G401.6 (cell line): ENCODE data around the gene CCDC158.
"Not testable (repeated sequence)": the region's sequence is repeated elsewhere in the genome, so short reads cannot be mapped to it uniquely, and the experiment has no call there.

Experiments used
- FAIRE-seq: peaks from 2 replicates; lab custom pipeline; 2012; peaks lifted over from hg19 to GRCh38; lab: Jason Lieb, UNC

CCDC158 gene

DNA sequence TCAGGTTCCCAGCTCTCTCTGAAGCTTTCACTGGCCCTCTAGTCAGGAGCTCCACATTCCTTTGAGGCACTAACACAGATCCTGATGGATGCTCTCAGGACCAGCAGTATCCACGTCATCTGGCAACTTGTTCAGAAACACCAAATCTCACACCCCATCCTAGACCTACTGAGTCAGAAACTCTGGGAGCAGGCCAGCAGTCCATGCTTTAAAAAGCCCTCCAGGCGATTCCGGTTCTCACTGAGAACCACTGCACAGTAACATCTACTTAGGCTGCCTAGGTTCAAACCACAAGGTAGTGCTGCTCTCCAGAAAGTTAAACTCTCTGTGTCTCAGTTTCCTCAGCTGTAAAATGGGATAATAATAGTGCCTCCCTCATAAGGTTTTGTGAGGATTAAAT, 55.3 kb downstream of the CCDC158 start:
- no peak for FAIRE-seq

DNA sequence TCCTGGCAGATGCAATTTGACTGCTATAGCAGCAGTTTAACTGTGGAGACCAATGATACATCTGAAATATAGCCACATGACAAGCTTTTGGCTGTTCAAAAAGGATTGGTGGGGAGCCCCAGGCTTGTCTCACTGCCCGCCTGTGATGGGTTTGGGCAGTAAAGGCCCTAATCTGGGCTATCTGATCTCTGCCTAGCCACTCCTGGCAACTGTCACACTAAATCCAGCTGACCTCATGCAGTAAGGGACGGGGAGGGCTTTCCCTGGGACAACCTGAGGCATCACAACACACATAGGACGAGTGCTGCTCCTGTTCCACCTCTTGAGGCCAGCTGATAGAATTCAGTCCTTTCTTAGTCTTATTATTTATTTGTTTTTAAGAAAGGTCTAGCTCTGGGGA, 56.2 kb downstream of the CCDC158 start:
- no peak for FAIRE-seq

GRCh38 chr4:76363556-76364290, 57.2 kb downstream of the CCDC158 start:
- no peak for FAIRE-seq

- no peak for FAIRE-seq
These were observed 59.1 kb downstream of the CCDC158 start for GRCh38 chr4:76361689-76362412.

DNA sequence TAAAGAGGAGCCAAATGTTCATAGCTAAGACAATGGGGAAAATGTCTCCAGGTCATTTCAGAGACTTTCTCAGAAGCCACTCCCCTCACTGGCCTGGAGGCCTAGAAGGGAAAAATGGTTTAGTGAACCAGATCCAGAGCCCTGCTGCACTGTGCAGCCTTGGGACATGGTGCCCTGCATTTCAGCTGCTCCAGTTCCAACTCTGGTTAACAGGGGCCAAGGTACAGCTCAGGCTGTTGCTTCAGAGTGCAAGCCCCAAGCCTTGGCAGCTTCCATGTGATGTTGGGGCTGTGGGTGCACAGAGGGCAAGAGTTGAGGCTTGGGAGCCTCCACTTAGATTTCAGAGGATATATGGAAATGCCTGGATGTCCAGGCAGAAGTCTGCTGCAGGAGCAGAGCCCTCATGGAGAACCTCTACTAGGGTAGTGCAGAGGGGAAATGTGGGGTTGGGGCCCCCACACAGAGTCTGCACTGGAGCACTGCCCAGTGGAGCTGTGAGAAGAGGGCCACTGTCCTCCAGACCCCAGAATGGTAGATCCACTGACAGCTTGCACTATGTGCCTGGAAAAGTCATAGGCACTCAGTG, 61.0 kb downstream of the CCDC158 start:
- FAIRE-seq = not testable (repeated sequence)

DNA sequence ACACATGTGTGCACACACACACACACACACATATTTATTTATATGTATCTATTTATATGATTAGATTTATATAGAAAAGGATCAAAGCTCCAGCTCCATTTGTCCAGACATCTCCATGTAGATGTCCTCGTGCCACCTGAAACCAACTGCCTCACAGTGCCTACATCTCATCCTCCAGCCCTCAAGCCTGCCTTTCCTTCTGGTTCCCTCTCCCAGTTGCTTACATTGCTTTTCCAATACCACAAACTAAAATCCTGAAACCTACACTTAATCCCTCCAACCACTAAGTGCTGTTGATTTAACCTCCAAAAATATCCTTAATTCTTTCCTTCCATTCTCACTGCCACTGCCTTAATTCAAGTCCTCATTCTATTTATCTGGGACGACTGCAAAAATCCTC, 63.0 kb downstream of the CCDC158 start:
- FAIRE-seq = no peak

DNA sequence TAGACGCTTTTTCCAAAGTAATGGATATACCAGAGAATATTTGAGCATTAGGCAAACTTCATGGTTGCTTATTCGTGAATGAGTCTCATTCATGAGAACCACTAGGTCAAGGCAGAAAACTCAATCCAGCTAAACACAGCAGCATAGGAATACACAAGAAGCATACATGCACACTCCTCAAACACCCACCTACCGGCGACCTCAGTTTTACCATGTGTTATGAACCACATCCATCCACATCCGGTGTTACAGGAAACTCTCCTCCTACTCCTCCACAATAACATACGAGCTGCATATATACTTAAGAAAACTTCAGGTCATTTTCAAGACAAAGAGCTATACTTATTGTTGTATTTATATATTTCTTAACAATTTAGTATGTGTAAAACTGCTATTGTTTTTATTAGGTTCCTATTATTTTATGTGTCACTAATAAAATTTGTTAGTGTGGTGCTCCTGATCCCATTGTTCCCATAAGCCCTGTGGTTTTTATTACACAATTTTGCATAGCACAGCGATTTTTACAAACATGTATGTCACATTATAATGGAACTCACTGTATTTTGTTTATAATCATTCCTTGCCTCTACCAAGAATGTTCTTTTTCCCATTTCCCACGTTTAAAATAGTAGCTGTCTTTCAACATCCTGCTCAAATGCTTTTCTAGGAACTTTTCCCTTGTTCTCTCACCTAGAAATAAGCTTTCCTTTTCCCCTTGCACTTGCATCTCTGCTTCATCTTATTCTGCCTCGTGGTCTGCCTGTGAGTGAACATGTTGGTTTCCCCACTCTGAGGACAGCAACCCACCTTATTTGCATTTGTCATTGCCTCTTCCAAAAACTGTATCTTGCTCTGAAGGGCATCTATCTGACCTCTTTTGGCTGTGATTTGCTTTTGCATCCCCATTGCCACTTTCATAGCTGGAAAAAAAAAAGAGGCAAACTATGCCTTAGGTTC, 66.1 kb downstream of the CCDC158 start:
- FAIRE-seq = no peak

DNA sequence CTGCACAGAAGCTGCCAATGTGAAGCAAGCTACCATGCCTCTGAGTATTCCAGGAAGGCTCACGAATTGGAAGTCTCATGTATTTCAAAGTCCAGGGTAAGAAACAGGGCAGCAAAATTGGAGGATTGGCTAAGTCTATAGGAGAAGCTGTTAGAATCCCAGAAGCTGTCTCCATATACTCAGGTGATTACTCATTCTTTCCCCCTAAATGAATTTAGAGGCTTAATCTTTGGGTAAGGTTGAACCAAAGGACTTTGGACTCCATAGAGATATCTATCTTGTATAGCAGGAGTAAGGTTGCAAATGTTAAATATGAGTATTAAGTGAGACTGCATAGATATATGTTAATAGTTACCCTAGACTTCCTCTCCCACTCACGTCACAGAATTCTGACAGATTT, 78.1 kb downstream of the CCDC158 start:
- FAIRE-seq = no peak

DNA sequence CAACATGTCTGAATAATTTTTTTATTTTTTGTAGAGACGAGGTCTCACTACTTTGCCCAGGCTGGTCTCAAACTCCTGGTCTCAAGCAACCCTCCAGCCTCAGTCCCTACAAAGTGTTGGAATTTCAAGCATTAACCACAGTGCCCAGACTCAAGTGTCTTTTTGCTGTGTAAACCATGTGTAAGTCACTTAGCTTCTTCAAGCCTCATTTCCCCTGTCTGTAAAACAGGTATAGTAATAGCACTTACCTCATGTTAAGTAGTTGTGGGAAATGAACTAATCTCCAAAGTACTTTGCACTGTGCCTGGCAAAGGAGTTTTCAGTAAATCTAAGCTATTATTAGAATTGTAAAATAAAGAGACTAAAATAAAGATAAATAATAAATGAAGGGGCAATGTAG, 78.8 kb downstream of the CCDC158 start:
- no peak for FAIRE-seq

- no peak for FAIRE-seq
These were observed 79.9 kb downstream of the CCDC158 start for GRCh38 chr4:76341063-76341462.

GRCh38 chr4:76339364-76339763, 81.6 kb downstream of the CCDC158 start:
- FAIRE-seq = no peak

DNA sequence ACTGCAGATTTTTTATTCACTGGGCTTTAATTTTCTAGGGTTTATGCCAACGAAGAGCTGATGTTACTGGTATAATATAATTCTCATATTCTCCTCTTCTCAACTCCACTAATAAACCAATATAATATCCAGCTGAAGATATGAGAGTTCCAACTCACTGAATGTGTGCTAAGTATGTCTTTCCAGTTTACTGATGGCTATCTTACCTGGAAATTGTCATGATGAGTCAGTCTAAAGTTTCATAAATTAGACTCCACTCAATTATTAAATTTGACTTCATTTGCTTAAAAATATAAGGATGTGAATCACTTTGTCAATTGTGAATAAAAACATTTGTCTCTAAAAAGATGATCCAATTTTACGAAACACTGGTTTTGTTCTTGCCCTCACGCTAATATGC, 86.1 kb downstream of the CCDC158 start:
- no peak for FAIRE-seq

DNA sequence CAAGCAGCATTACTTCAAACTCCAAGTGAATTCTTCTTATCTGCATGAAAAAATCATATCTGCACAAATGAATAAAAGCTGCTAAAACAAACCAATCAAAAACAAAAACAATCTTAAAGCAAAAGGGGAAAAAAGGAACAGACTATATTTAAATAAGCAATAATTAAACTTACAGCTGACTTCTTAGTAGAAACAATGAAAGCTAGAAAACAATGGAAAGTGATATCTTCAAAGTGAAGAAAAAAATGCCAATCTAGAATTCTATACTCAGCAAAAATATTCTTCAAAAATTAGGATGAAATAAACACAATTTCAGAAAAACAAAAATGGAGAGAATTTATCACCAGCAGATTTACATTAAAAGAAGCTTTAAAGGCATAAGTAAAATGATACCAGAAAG, 94.4 kb downstream of the CCDC158 start:
- FAIRE-seq = peak; percentile 77

DNA sequence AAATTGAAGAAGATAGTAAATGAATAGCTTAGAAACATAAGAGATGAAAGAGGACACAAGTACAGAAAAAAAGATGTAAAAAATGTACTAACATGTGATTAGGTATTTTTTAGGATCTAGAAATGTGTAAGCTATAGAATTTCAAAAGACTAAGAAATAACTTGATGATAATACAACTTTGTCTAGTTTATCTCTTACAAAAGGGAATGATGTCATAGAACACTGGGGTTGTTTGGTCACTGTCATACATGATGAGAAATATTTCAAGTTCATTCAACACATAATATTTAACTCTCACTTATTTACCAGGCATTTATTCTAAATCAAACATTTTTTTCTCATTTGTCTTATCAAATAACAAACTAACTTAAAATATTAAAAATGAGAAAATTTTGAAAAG, 95.9 kb downstream of the CCDC158 start:
- FAIRE-seq = peak; percentile 8

DNA sequence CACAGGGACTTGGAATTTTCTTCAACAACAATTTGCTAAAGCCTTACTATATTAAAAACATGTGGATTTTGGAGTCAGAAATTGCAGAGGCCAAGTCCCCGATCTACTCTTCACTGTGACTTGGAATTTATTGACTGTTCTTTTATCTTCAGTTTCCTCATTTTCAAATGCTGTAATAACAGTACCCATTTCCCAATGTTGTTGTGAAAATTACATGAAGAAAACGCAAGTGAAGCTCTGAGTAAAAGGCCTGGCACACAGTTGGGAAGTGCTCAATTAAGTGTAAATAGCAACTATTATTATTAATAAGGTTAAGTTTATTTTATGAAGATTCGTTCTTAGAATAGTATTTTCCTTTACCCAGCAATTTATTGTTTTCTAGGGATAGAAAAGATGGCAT, 98.7 kb downstream of the CCDC158 start:
- FAIRE-seq = no peak

GRCh38 chr4:76316131-76316530, 104.8 kb downstream of the CCDC158 start:
- FAIRE-seq = peak; percentile 17

DNA sequence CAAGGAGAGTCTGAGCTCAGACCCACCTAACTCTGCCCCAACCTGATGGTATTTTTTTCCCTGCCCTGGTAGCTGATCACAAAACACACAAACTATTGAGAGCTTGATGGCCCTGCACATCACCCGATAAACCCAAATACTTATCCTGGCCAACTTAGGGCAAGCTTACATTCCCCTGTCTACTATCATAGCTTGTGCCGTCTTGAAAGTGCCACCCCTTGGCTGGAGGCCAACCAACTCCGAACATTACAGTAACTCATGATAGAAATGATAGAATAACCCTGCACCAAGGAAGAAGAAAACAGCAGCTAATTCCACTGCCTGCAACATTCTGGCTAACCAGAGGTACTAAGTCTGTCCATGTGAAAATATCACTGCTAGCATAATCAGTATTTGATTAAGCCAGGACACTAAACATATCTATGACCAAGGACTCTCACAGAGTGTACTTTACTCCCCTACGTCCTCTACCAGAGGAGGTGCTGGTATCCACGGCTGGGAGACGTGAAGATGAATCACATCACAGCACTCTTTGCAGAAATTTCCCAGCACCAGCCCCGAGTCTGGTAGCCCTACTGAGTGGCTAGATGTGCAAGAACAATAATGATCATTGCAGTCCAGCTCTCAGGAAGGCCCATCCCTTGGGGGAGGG, 105.5 kb downstream of the CCDC158 start:
- no peak for FAIRE-seq

GRCh38 chr4:76313547-76313946, 107.4 kb downstream of the CCDC158 start:
- FAIRE-seq = no peak

GRCh38 chr4:76312457-76312856, 108.5 kb downstream of the CCDC158 start:
- FAIRE-seq = no peak

DNA sequence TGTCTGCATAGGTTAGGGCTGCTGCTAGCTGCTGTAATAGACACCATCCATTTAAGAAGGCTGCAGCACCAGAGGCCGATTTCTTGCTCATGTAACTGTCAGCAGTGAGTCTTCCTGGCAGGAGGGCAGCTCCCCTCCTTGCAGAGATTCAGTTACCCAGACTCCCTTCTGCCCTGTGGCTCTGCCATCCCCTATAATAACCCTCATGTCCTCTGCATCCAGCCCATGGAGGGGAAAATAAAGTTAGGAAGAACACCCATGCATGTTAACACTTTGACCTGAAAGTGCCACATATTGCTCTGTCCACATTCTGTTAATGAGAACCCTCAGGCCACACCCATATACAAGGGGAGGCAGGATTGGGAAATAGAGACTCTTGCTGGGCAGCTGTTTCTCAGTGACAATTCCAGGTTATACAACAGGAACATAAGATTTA, 109.0 kb downstream of the CCDC158 start:
- no peak for FAIRE-seq

DNA sequence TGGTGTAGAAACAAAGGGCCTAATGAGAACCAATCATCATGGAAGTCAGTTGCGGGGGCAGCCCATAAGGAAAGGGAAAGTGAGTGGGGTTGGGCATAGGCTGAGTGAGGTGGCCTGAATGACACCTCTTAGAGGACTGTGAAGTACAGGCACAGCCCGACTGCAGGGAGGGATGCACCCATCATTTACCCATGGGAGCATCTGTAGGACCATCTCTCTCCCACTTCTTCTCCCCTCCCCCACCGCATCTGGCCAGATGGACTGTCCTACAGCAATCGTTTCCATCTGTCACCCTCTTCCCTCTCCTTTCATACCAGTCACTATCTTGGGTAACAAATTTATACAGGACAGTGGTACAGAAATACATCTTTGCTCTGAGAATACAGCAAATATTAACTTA, 110.3 kb downstream of the CCDC158 start:
- no peak for FAIRE-seq
